ENCODE measurements around the gene B4GALNT4. TPM values are rescaled to one million over a fixed set of nuclear protein-coding genes. Genes with fewer than 3 reads are reported as not detected.
"Not testable (repeated sequence)": the region's sequence is repeated elsewhere in the genome, so short reads cannot be mapped to it uniquely, and the experiment has no call there.

B4GALNT4 gene
- total RNA-seq, 1 donor from 2014 or later: 0.40 TPM

GRCh38 chr11:418343-419247 is 49.3 kb downstream of the B4GALNT4 start:
- DNase-seq (ENCODE audit: low read depth): no peak

GRCh38 chr11:419248-420005 is 50.1 kb downstream of the B4GALNT4 start:
- DNase-seq (ENCODE audit: low read depth): no peak

GRCh38 chr11:420054-420910 is 51.0 kb downstream of the B4GALNT4 start:
- no peak for DNase-seq (ENCODE audit: low read depth)

GRCh38 chr11:420911-421321 is 51.6 kb downstream of the B4GALNT4 start:
- DNase-seq (ENCODE audit: low read depth): no peak

- DNase-seq (ENCODE audit: low read depth): no peak
Observed at GRCh38 chr11:422249-422656, 53.0 kb downstream of the B4GALNT4 start.

- no peak for DNase-seq (ENCODE audit: low read depth)
Observed at GRCh38 chr11:424232-424631, 54.9 kb downstream of the B4GALNT4 start.

GRCh38 chr11:424766-425165 is 55.5 kb downstream of the B4GALNT4 start:
- DNase-seq (ENCODE audit: low read depth): not testable (repeated sequence)

- no peak for DNase-seq (ENCODE audit: low read depth)
Observed at GRCh38 chr11:425301-425700, 56.0 kb downstream of the B4GALNT4 start.

- DNase-seq (ENCODE audit: low read depth): no peak
Observed at GRCh38 chr11:426851-427250, 57.6 kb downstream of the B4GALNT4 start.

GRCh38 chr11:428295-428694 is 59.0 kb downstream of the B4GALNT4 start:
- no peak for DNase-seq (ENCODE audit: low read depth)

- no peak for DNase-seq (ENCODE audit: low read depth)
Observed at GRCh38 chr11:429391-429790, 60.1 kb downstream of the B4GALNT4 start.

- no peak for DNase-seq (ENCODE audit: low read depth)
Observed at GRCh38 chr11:429931-430456, 60.7 kb downstream of the B4GALNT4 start.

Other genes with a start within 250 kb of the B4GALNT4 start
- gene SCGB1C1, start 176.4 kb upstream of the B4GALNT4 start, total RNA-seq: 0.75 TPM in 1 of 2 replicates, not detected in the other
- gene BET1L, start 162.1 kb upstream of the B4GALNT4 start, total RNA-seq: 19.3 and 21.1 TPM in 2 replicates
- 139 and 149 TPM in 2 replicates for gene RIC8A, start 161.8 kb upstream of the B4GALNT4 start, total RNA-seq
- 7.9 and 9.4 TPM in 2 replicates for gene SIRT3, start 133.2 kb upstream of the B4GALNT4 start, total RNA-seq
- gene PSMD13, start 132.5 kb upstream of the B4GALNT4 start, total RNA-seq: 104 and 116 TPM in 2 replicates
- not detected in 2 replicates for gene NLRP6, start 91.1 kb upstream of the B4GALNT4 start, total RNA-seq
- gene PGGHG, start 80.4 kb upstream of the B4GALNT4 start, total RNA-seq: 8.2 and 8.3 TPM in 2 replicates
- gene IFITM5, start 70.0 kb upstream of the B4GALNT4 start, total RNA-seq: not detected in 2 replicates
- gene IFITM2, start 61.7 kb upstream of the B4GALNT4 start, total RNA-seq: 12.5 and 14.4 TPM in 2 replicates
- 14.3 and 17.3 TPM in 2 replicates for gene IFITM1, start 55.5 kb upstream of the B4GALNT4 start, total RNA-seq
- 33.1 and 57.7 TPM in 2 replicates for gene IFITM3, start 48.6 kb upstream of the B4GALNT4 start, total RNA-seq
- 1.4 and 8.9 TPM in 2 replicates for gene PKP3, start 24.7 kb downstream of the B4GALNT4 start, total RNA-seq
- gene SIGIRR, start 45.5 kb downstream of the B4GALNT4 start, total RNA-seq: 1.5 and 1.7 TPM in 2 replicates
- 0.42 and 0.94 TPM in 2 replicates for gene ANO9, start 72.5 kb downstream of the B4GALNT4 start, total RNA-seq
- gene PTDSS2, start 80.8 kb downstream of the B4GALNT4 start, total RNA-seq: 78.1 and 110 TPM in 2 replicates
- gene RNH1, start 137.7 kb downstream of the B4GALNT4 start, total RNA-seq: 419 and 464 TPM in 2 replicates
- gene HRAS, start 166.1 kb downstream of the B4GALNT4 start, total RNA-seq: 37.9 and 66.0 TPM in 2 replicates
- 1.3 and 2.3 TPM in 2 replicates for gene LRRC56, start 168.0 kb downstream of the B4GALNT4 start, total RNA-seq
- gene LMNTD2, start 191.2 kb downstream of the B4GALNT4 start, total RNA-seq: 0.31 and 0.78 TPM in 2 replicates
- 21.1 and 32.2 TPM in 2 replicates for gene RASSF7, start 191.5 kb downstream of the B4GALNT4 start, total RNA-seq
- gene PHRF1, start 207.0 kb downstream of the B4GALNT4 start, total RNA-seq: 27.7 and 31.2 TPM in 2 replicates
- gene IRF7, start 246.5 kb downstream of the B4GALNT4 start, total RNA-seq: 25.1 and 29.3 TPM in 2 replicates